Measurements from ENCODE around the gene DDX39B.

Gene DDX39B

GRCh38 chr6:31575335-31575901, 33.6 kb upstream of the DDX39B start, which contains the start of gene TNF:
Gene TNF (plus strand): TSS chr6:31575565. CDS start chr6:31575742, 177 bp downstream.
- DNase-seq = peak; percentile 69

GRCh38 chr6:31574106-31575061, 32.6 kb upstream of the DDX39B start:
- DNase-seq = no peak

GRCh38 chr6:31573239-31574105, 31.7 kb upstream of the DDX39B start:
- DNase-seq = no peak

- peak; percentile 70 for DNase-seq
Observed at GRCh38 chr6:31572041-31572911, 30.5 kb upstream of the DDX39B start, which contains the start of gene LTA. Gene LTA (plus strand): TSS chr6:31572289. CDS start chr6:31572743, 454 bp downstream.

- no peak for DNase-seq
Observed at GRCh38 chr6:31569861-31570536, 28.2 kb upstream of the DDX39B start.

GRCh38 chr6:31568537-31568961, 26.7 kb upstream of the DDX39B start:
- DNase-seq = peak; percentile 72

- no peak for DNase-seq
Observed at GRCh38 chr6:31567531-31568370, 25.9 kb upstream of the DDX39B start.

- no peak for DNase-seq
Observed at GRCh38 chr6:31560697-31561058, 18.9 kb upstream of the DDX39B start.

- DNase-seq = no peak
Observed at GRCh38 chr6:31559958-31560696, 18.3 kb upstream of the DDX39B start.

- no peak for DNase-seq
Observed at GRCh38 chr6:31559606-31559957, 17.8 kb upstream of the DDX39B start.

- peak; percentile 61 for DNase-seq
Observed at GRCh38 chr6:31558631-31559500, 17.1 kb upstream of the DDX39B start.

GRCh38 chr6:31558318-31558625, 16.5 kb upstream of the DDX39B start:
- no peak for DNase-seq

- no peak for DNase-seq
Observed at GRCh38 chr6:31557443-31558317, 15.9 kb upstream of the DDX39B start.

GRCh38 chr6:31556307-31556706, 14.5 kb upstream of the DDX39B start:
- no peak for DNase-seq

GRCh38 chr6:31551371-31551770, 9.6 kb upstream of the DDX39B start:
- DNase-seq = peak; percentile 59

GRCh38 chr6:31548544-31548873, 6.7 kb upstream of the DDX39B start:
- DNase-seq = no peak

GRCh38 chr6:31547727-31548543, 6.1 kb upstream of the DDX39B start:
- DNase-seq = no peak
